Osteocyte (in vitro differentiated cells): ENCODE results near the gene AOC3. TPM values are rescaled to one million over a fixed set of nuclear protein-coding genes. Genes with fewer than 3 reads are reported as not detected.
"Not testable (repeated sequence)": the region's sequence is repeated elsewhere in the genome, so short reads cannot be mapped to it uniquely, and the experiment has no call there.

Experiments
- DNase-seq: peaks from one replicate; pipeline ENCODE4 v3.0.0; 2021; ENCODE audit warnings: mixed read lengths; ENCODE audit not compliant: unreplicated experiment; ENCODE audit errors: extremely low spot score
- H3K27ac Mint-ChIP-seq: one replicate; pipeline ENCODE4 v1.8.0; 2021; ENCODE audit warnings: mild to moderate bottlenecking, mixed read lengths; ENCODE audit not compliant: unreplicated experiment
- H3K27me3 Mint-ChIP-seq: one replicate; pipeline ENCODE4 v1.8.0; 2021; ENCODE audit warnings: mixed read lengths; ENCODE audit not compliant: unreplicated experiment
- H3K36me3 Mint-ChIP-seq: one replicate; pipeline ENCODE4 v1.8.0; 2021; ENCODE audit warnings: mixed read lengths; ENCODE audit not compliant: unreplicated experiment
- H3K4me1 Mint-ChIP-seq: one replicate; pipeline ENCODE4 v1.8.0; 2021; ENCODE audit warnings: mixed read lengths; ENCODE audit not compliant: unreplicated experiment
- H3K4me3 Mint-ChIP-seq: one replicate; pipeline ENCODE4 v1.8.0; 2021; ENCODE audit warnings: mild to moderate bottlenecking, moderate library complexity, mixed read lengths; ENCODE audit not compliant: unreplicated experiment
- H3K9me3 Mint-ChIP-seq: one replicate; pipeline ENCODE4 v1.8.0; 2021; ENCODE audit warnings: mixed read lengths; ENCODE audit not compliant: unreplicated experiment
- CTCF ChIP-seq: fragments of 200-600 bp; sonication (generic); IDR thresholded peaks from 2 replicates; pipeline ENCODE4 v1.5.0; 2021; ENCODE audit warnings: antibody characterized with exemption, mild to moderate bottlenecking, moderate library complexity
- total RNA-seq: library from RNA; stranded (reverse); gene quantifications from 2 replicates; pipeline ENCODE4 v1.2.1, GENCODE V29; 2021

Gene AOC3
- total RNA-seq, 1 donor from 2014 or later: 1.1 TPM

GRCh38 chr17:42878123-42878880, 27.3 kb downstream of the AOC3 start:
- Mint-ChIP-seq H3K4me3 (no peak overlapping the region), H3K27me3 (peaks cover 44% of the 10 kb centered on the region), H3K9me3 (no peaks in the 10 kb centered on the region), H3K36me3 (no peaks in the 10 kb centered on the region), H3K27ac (no peak overlapping the region), H3K4me1 (peaks cover 6% of the 10 kb centered on the region)
- no peak for DNase-seq
- TF ChIP-seq CTCF: no peak

GRCh38 chr17:42878924-42879595, 28.1 kb downstream of the AOC3 start:
- Mint-ChIP-seq H3K27me3 (peaks cover 41% of the 10 kb centered on the region), H3K27ac (no peak overlapping the region)

GRCh38 chr17:42879596-42879985, 28.6 kb downstream of the AOC3 start:
- H3K27me3 Mint-ChIP-seq: peaks cover 39% of the 10 kb centered on the region
- no peaks in the 10 kb centered on the region for H3K36me3 Mint-ChIP-seq
- peaks cover 6% of the 10 kb centered on the region for H3K4me1 Mint-ChIP-seq
- H3K27ac Mint-ChIP-seq: no peak overlapping the region
- TF ChIP-seq CTCF: no peak
- H3K9me3 Mint-ChIP-seq: no peaks in the 10 kb centered on the region
- no peak for DNase-seq
- no peak overlapping the region for H3K4me3 Mint-ChIP-seq

More at GRCh38 chr17:42878924-42879595, 28.1 kb downstream of the AOC3 start:
- no peak for DNase-seq
- Mint-ChIP-seq H3K4me3 (no peak overlapping the region), H3K4me1 (peaks cover 6% of the 10 kb centered on the region), H3K9me3 (no peaks in the 10 kb centered on the region), H3K36me3 (no peaks in the 10 kb centered on the region)
- no peak for TF ChIP-seq CTCF

GRCh38 chr17:42880776-42881310, 29.8 kb downstream of the AOC3 start:
- H3K4me1 Mint-ChIP-seq: peaks cover 6% of the 10 kb centered on the region
- no peaks in the 10 kb centered on the region for H3K9me3 Mint-ChIP-seq
- no peaks in the 10 kb centered on the region for H3K36me3 Mint-ChIP-seq
- no peak overlapping the region for H3K27ac Mint-ChIP-seq
- DNase-seq: no peak
- peaks cover 39% of the 10 kb centered on the region for H3K27me3 Mint-ChIP-seq
- no peak for TF ChIP-seq CTCF
- no peak overlapping the region for H3K4me3 Mint-ChIP-seq

- not testable (repeated sequence) for DNase-seq, H3K4me3 Mint-ChIP-seq, H3K36me3 Mint-ChIP-seq, H3K27ac Mint-ChIP-seq, H3K4me1 Mint-ChIP-seq, H3K9me3 Mint-ChIP-seq
- H3K27me3 Mint-ChIP-seq: peaks cover 45% of the 10 kb centered on the region
These were observed 30.7 kb downstream of the AOC3 start for GRCh38 chr17:42881706-42882105.
